ENCODE data around the gene ASPG. TPM values are rescaled to one million over a fixed set of nuclear protein-coding genes. Genes with fewer than 3 reads are reported as not detected.

ASPG gene
- total and polyA plus RNA-seq, 2 of the 13 experiments (the other 11 are each of a cell fraction or from before 2014, with no cell fraction given) = not detected

DNA sequence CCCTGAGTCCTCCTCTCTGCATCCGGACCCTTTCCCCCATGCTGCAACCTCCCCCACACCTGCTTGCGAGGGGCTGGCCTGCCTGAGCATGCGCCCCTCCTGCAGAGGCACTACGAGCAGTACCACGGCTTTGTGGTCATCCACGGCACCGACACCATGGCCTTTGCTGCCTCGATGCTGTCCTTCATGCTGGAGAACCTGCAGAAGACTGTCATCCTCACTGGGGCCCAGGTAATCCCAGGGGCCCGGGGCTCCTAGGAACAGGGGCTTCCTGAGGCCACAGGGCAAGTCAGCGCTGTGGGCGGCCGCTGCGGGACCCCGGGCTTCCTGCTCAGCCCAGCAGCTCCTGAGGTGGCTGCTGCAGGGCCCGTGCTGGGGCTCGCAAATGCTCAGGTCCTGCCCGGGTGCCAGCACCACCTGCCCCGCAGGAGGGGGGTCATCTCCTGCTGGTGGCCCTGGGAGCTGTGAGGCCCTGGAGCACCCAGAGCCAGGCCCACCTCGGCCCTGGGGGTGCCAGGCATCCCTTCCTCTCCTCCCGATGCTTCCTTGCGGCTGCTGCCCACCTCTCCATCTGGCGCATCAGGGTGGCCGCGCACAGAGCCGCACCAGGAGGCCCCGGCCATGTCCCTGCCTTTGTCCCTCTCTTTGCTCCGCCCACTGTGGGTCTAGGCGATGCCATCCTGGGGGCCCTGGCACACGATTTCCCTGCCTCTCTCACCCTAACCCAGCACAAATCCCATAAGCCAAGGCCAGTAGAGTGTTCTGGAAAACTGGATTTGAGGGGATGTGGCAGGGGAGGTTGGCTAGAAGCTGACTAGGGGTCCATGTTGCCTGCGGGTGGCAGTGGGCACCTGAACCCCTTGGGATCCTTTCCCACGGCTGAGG is 10.2 kb downstream of the ASPG start (continued):
- TF ChIP-seq, protein P1, sequence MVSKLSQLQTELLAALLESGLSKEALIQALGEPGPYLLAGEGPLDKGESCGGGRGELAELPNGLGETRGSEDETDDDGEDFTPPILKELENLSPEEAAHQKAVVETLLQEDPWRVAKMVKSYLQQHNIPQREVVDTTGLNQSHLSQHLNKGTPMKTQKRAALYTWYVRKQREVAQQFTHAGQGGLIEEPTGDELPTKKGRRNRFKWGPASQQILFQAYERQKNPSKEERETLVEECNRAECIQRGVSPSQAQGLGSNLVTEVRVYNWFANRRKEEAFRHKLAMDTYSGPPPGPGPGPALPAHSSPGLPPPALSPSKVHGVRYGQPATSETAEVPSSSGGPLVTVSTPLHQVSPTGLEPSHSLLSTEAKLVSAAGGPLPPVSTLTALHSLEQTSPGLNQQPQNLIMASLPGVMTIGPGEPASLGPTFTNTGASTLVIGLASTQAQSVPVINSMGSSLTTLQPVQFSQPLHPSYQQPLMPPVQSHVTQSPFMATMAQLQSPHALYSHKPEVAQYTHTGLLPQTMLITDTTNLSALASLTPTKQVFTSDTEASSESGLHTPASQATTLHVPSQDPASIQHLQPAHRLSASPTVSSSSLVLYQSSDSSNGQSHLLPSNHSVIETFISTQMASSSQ (IDR thresholded peaks at IDR 0.05; ENCODE audit: low read depth) = no peak
- TF ChIP-seq, protein P1 (CRISPR knock-in tag; IDR thresholded peaks at IDR 0.05; ENCODE audit: borderline replicate concordance) = no peak
- no peak for TF ChIP-seq ZNF709 (CRISPR knock-in tag; IDR thresholded peaks at IDR 0.05)
- no peak for TF ChIP-seq SRF (IDR thresholded peaks at IDR 0.05; ENCODE audit: low read depth, low read length)

GRCh38 chr14:104096318-104096717 is 10.8 kb downstream of the ASPG start:
- in situ Hi-C loops (cut with HindIII; ENCODE audit: extremely low pct_ligation_motif_present, low pct_unique_long_range_greater_than_20kb) (loop anchor here (5.0 kb wide), 1 partner anchor 36 kb away; no protein-coding TSS in a partner anchor), intact Hi-C loops (cut with micrococcal nuclease; ENCODE audit: unreplicated experiment) (no loop called here)
- no peaks in the 10 kb centered on the region for H3K36me3 ChIP-seq (replicated peaks in 1 of 2; ENCODE audit: control insufficient read depth in 1 of 2, insufficient read depth in 2 of 2, low read length in 2 of 2)
- peaks cover 7 to 35% of the 10 kb centered on the region in 2 experiments; a peak in 4 of 5 replicates for H3K27me3 ChIP-seq (ENCODE audit: control insufficient read depth in 1 of 2, insufficient read depth in 2 of 2, low read length in 2 of 2)
- peaks cover 7% of the 10 kb centered on the region; the same call in 1 of the 2 replicates for H3K4me1 ChIP-seq (ENCODE audit: insufficient read depth, low read length)
- 30% methylated on average over 2 of the region's 14 CpGs for whole genome bisulfite sequencing (ENCODE audit: low lambda C conversion rate)
- no peak overlapping the region for H3K4me3 ChIP-seq (replicated peaks in 1 of 3; ENCODE audit: insufficient read depth in 1 of 3, low read depth in 2 of 3, low read length in 3 of 3)
- BruUV-seq (replicated peaks) = no TSS peak
- TF ChIP-seq MED1 (CRISPR knock-in tag; IDR thresholded peaks at IDR 0.05) (no peak), CHD2 (IDR thresholded peaks at IDR 0.05; ENCODE audit: low read depth, low read length) (no peak)
- TF ChIP-seq, protein P2, sequence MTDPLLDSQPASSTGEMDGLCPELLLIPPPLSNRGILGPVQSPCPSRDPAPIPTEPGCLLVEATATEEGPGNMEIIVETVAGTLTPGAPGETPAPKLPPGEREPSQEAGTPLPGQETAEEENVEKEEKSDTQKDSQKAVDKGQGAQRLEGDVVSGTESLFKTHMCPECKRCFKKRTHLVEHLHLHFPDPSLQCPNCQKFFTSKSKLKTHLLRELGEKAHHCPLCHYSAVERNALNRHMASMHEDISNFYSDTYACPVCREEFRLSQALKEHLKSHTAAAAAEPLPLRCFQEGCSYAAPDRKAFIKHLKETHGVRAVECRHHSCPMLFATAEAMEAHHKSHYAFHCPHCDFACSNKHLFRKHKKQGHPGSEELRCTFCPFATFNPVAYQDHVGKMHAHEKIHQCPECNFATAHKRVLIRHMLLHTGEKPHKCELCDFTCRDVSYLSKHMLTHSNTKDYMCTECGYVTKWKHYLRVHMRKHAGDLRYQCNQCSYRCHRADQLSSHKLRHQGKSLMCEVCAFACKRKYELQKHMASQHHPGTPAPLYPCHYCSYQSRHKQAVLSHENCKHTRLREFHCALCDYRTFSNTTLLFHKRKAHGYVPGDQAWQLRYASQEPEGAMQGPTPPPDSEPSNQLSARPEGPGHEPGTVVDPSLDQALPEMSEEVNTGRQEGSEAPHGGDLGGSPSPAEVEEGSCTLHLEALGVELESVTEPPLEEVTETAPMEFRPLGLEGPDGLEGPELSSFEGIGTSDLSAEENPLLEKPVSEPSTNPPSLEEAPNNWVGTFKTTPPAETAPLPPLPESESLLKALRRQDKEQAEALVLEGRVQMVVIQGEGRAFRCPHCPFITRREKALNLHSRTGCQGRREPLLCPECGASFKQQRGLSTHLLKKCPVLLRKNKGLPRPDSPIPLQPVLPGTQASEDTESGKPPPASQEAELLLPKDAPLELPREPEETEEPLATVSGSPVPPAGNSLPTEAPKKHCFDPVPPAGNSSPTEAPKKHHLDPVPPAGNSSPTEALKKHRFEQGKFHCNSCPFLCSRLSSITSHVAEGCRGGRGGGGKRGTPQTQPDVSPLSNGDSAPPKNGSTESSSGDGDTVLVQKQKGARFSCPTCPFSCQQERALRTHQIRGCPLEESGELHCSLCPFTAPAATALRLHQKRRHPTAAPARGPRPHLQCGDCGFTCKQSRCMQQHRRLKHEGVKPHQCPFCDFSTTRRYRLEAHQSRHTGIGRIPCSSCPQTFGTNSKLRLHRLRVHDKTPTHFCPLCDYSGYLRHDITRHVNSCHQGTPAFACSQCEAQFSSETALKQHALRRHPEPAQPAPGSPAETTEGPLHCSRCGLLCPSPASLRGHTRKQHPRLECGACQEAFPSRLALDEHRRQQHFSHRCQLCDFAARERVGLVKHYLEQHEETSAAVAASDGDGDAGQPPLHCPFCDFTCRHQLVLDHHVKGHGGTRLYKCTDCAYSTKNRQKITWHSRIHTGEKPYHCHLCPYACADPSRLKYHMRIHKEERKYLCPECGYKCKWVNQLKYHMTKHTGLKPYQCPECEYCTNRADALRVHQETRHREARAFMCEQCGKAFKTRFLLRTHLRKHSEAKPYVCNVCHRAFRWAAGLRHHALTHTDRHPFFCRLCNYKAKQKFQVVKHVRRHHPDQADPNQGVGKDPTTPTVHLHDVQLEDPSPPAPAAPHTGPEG (CRISPR knock-in tag; IDR thresholded peaks at IDR 0.05) = no peak
- CTCF ChIA-PET (ENCODE audit: low intra/inter-chr PET ratio, low total read pairs) = no interaction called here
- no peaks in the 10 kb centered on the region for H3K79me2 ChIP-seq (ENCODE audit: insufficient read depth, low read length)
- POLR2A ChIA-PET = no interaction called here
- no peak overlapping the region for H3K27ac ChIP-seq (ENCODE audit: extremely low read length, insufficient read depth, low read length)
- H3K9me3 ChIP-seq (ENCODE audit: low read length) = no peaks in the 10 kb centered on the region
- no peak overlapping the region for H3K4me2 ChIP-seq (ENCODE audit: low read depth, low read length)
- ATAC-seq = no peak
- H2AFZ ChIP-seq (ENCODE audit: low read length) = no peak overlapping the region
- no peak overlapping the region for H3K9ac ChIP-seq (ENCODE audit: insufficient read depth, low read depth, low read length)
- H4K20me1 ChIP-seq (ENCODE audit: insufficient read depth, low read length) = no peaks in the 10 kb centered on the region; the same call in 1 of the 2 replicates
- no peak for FAIRE-seq
- no peak for DNase-seq (ENCODE audit: low spot score)

Data from HepG2 (cell line).